ENCODE measurements around the gene ITGB2.
"Not testable (repeated sequence)": the region's sequence is repeated elsewhere in the genome, so short reads cannot be mapped to it uniquely, and the experiment has no call there.

The ITGB2 gene

DNA sequence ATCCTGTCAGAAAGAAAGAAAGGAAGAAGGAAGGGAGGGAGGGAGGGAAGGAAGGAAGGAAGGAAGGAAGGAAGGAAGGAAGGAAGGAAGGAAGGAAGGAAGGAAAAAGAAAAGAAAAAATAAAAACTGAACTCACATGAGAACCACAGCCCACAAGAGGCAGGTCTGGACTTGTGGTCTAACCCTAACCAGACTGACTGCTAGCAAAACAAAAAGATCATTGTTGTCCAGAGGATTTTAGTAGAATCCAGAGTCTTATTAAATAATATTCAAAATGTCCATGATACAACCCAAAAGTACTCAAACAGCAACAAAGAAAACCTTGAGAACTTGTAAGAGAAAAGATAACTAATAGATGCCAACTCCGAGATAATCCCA lies 4.7 kb upstream of the ITGB2 start:
- no peak for DNase-seq

DNA sequence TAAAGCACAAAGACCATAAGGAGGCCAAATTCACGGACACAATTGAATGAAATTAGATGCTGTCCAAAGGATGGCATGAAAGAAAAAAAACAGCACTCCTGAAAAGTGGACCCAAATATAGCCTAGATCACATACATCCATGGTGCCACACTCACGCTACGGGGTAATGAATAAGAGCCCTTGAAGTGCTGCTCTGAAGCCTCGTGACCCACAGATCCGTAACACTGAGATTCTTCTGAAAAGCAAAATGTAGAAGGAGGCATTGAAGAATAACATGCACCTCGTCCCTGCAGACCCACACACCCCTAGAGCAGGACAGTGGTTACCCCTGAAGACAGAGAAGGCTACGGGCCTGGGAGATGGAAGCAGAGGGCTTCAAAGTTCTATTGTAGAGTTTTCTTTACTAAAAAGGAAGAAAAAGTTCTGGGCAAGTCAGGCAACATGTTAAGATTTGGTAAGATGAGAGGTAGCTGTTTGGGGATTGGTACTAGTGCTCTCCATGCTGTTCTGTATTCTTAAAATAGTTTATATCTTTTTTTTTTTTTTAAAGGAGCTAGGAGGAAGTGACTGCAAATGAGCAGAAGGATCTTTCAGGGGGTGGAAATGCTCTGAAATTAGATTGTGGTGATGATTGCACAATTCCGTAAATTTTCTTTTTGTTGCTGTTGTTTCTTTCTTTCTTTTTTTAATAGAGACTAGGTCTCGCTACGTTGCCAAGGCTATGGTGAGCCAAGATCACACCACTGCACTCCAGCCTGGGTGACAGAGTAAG lies 4.1 kb upstream of the ITGB2 start:
- no peak for DNase-seq

DNA sequence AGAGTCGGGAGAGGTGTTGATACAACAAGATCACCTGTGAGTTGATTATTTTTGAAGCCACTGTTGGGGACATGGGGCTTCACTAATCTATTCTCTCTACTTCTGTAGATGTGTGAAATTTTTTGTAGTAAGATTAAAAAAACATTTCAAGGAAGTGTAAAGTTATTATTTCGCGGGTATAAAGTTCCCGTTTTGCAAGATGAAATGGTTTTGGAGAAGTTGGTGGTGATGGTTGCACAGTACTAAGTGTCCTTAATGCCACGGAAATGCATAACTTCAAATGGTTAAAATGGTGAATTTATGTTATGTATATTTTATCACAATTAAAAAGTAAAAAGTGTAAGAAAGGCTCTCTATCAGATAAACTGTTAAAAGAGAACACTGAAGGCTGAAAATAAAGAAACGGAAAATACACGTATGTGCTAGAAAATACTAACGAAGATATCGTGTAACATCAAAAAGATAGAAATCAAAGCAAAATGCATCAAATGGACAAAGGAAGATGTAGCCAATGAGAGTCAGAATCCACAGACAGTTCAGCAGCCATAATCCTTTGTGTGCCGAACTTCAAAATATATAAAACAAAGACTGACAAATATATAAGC lies 2.9 kb upstream of the ITGB2 start:
- no peak for DNase-seq

DNA sequence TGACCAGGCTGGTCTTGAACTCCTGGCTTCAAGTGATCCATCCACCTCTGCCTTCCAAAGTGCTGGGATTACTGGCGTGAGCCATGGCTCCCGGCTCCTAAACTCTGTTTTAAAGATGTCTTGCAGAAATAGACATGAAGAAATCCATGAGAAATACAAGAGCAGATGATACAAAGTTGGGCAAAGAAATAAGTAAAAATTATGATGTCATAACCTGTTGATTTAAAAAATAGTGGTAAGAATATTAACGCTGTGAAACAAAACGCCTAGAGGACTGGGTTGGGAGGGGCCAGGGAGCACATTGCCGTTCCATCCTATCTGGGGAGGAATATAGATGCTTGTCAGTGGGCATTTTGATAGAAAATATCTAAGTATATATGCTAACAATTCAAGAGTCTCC lies 1.2 kb upstream of the ITGB2 start:
- DNase-seq: no peak

DNA sequence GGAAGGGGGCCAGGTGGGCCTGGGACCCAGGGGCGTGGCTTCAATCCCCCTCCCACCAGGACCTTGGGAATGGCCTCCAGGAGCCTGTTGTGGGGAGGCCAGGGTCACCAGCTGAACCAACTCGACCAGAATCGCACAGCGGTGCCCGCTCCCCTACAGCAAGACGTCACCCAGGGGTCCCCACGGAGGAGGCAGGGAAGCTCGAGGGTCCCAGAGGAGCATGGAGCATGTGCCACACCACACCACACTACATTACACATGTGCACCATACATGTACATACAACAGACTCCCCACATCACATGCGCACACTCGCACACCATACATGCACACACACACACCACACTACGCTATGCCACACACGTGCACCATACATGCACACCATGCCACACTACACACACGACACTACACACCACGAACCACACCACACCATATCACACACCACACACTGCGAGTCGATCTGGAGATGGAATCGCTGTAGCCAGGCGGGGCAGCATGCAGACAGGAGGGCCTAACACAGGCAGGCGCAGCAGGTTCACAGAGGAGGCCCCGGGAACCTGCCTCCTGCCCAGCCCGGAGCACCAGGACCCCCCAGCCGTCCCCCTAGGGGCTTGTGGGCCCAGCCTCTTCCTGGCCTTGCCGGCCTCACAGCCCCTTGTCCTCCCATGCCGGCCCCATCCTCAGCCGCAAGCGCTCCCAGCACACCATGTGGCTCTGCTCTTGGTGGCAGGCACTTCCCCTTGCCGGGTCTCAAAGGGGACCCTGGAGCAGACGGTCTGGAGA lies 596 bp downstream of the ITGB2 start:
- no peak for DNase-seq

DNA sequence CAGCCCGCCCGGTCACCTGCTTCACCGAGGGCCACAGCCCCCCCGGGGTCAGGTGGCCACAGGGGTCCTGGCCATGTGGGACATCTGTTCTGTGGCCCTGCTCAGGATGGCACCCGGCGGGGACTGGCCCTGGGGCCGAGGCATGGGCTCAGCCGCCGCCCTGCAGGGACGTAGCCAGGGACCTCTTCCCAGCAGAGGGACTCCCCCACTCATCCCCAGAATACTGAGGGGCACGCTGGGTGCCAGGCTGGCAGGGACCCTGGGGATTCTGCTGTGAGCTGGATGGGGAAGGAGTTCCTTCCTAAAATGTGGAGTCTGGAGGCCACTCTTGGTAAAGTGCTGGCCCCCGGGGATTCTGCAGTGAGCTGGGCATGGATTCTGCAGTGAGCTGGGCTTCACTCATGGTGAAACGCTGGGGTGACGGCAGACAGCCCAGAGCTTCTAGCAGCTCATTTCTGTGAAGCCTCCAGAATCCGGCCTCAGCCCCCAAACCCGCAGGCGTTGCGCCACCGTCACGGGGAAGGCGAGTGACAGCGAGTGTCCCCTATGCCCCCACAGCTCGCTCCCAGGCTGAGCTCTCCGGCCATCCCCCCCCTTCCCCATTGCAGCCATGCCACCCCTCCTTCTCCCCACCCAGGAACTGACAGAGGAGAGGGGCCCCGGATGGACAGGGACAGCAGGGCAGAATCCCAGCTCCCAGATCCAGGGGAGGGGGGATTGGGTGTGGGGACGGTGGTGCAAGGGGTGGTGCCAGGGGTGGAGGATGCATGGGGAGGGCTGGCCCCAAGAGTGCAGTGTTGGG lies 1.4 kb downstream of the ITGB2 start:
- no peak for DNase-seq

DNA sequence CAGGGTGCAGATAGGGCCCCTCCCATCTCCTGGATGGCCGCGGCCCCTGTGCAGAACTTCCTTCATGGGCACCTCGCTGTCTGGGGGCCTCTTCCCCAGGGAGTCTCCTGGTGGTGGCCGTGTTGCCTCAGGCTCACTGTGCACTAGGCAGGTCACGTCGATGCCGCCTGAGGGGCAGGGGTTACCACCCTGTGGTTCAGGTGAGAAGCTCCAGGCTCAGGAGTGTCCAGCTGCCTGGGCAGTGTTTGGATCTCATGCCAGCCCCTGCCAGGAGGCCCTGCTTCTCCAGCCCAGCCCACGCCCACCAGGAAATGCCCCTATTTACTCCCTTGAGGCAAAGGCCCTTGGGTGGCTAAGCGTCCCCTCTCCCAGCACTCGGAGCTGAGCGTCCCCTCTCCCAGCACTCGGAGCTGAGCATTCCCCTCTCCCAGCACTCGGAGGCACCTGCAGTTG lies 2.1 kb downstream of the ITGB2 start:
- DNase-seq: no peak

DNA sequence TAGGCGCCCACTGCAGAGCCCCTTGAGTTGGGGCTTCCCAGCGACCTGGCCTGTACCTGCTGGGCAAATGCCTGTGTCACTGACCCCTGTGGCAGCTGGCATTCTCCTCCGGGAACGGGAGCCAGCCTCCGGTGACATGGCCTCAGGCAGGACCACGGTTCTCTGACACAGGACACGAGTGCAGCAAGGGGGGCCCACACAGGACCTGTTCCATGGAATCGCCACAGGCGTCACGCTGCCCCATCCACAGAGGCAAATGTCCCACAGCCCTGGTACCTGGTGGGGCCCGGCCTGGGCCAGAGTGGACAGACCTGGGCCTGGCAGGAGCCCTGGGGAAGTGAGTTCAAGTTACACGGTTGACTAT lies 2.6 kb downstream of the ITGB2 start:
- no peak for DNase-seq

DNA sequence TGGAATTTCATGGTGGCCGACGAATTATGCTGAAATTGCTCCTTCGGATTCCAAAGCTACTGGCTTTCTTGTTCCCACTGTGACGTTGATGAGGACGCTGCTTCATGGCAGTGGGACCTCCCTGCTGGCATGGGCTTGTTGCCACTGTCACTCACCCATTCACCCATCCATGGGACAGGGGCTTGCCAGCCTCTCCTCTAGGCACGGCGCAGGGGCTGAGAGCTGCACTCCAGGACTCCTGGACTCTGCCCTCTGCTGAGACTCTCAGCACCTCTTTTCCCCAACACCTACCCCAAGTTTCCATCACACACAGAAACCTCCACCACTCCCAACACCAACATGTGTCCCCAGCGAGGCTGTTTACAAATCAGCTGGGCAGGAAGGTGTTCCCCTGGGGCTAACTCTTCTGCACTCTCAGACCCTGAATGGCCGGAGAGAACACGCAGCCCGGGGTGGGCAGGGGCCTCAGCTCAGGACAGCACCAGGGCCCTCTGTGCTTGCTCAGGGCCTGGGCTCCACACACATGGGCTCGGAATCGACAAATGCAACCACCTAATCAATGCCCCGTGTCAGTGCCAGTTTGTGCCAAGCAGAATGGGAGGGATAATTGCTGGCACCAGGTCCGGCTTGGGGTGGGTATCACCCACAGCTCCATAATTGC lies 3.1 kb downstream of the ITGB2 start:
- no peak for DNase-seq

DNA sequence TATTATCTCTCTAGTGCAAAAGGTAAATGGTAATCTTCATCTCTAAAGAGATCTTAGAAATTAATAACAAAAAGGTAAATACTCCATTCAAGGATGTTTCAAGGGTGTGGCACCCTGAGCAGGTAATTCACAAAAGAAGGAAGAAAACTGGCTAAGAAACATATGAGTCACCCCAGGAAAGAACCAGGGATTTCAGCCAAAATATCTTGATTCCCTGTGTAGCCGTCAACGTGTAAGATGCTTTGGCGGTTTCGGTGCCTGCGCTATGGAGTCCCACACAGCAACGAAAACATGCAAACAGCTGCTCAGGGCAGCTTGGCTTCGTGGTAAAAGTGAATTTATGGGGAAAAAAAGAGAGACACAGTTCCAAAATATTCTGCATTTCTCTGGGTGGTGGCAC lies 3.7 kb downstream of the ITGB2 start:
- no peak for DNase-seq

DNA sequence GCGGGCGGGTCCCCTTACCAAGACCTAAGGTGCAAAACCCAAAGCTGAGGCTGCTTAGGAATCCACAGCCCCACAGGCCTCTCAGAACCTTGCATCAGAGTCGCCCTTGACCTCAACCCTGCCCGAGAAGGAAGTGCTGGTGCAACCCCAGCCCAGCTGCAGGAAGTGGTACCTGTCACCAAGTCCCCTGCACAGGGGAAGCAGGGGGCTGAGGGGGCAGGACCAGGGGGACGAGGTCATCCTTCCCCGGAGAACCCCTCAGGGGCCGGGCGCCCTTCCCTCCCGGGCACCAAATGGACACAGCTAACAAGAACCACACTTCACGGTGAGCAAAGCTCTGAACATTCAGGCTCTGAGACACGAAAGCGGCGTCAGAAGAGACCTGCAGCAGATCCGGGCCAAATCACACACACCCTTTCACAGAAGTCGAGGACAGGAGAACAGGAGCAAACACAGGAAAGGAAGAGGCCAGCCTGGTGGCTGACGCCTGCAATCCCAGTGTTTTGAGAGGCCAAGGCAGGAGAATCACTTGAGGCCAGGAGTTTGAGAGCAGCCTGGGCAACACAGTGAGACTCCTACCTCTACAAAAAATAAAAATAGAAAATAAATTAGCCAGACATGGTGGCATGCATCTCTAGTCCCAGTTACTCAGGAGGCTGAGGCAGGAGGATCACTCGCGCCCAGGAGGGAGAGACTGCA lies 6.4 kb downstream of the ITGB2 start:
- no peak for DNase-seq

DNA sequence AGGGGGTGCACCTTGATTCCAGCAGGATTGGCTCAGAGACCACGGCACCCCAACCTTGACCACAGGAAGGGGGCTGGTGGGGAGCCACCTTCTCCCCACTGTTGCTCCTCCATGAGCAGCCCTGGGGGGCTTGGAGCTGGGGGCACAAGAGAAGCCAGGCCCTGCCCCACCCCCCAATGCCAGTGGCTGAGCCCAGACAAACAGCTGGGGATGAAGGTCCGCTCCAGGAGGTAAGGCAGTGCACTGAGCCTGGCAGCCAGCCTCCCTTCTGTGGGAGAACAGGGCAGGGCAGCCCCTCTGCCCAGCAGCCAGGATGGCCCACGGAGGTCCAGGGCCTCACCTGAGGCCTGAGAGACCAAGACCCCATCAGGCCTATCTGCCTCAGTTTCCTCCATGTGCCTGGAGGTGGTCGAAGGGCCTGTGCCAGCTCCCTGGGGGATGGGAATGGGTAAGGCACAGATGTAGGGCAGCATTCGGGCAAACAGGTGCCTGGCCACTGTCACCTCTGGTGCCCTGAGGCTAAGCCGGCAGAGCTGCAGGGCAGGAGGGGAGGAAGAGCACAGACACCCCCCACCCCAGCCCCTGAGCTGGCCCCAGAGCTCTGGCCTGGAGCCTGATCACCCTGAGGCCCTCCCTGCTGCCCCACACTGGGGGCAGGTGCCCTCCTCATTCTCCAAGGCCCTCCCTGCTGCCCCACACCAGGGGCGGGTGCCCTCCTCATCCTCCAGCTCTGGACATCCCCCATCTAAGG lies 7.1 kb downstream of the ITGB2 start:
- no peak for DNase-seq

DNA sequence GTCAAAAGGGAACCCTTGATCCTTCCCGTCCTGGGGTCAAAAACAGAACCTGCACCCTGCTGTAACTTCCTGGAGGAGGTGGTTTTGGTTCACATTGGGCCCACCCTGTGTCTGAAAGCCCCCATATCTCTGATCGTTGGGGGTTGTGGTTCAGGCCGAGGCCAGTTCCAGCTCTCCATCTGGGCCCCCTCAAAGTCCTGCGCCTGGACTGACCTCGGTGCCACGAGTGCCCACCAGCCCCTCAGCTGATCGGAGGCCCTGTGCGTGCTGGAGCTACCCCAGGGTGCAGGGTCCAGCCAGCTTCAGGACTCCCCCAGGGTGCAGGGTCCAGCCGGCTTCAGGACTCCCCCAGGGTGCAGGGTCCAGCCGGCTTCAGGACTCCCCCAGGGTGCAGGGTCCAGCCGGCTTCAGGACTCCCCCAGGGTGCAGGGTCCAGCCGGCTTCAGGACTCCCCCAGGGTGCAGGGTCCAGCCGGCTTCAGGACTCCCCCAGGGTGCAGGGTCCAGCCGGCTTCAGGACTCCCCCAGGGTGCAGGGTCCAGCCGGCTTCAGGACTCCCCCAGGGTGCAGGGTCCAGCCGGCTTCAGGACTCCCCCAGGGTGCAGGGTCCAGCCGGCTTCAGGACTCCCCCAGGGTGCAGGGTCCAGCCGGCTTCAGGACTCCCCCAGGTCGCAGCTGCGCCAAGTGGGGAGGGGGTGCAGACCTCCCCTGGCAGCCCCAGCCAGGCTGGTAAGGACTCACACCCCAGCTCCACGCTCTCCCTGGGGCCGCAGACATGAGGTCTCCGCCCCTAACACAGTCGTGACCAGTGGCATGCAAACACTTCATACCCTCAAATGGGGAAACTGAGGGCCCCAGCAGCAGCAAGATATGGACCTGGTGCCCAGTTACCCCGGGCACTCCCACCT lies 7.9 kb downstream of the ITGB2 start:
- not testable (repeated sequence) for DNase-seq

DNA sequence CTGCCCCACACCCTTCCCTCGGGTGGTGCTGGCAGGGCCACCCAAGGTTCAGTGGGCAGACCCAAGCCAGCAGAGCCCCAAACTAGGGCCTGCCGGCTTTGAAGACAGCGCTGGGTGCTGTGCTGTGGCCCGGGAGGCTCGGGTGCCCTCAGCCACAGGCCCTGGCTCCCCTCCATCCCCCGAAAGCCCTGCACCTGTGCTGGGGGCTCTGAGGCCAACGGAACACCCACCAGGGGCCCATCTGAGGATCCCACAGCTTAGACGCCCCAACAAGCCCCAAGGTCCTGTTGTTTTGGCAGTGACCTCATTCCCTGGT lies 8.6 kb downstream of the ITGB2 start:
- no peak for DNase-seq

DNA sequence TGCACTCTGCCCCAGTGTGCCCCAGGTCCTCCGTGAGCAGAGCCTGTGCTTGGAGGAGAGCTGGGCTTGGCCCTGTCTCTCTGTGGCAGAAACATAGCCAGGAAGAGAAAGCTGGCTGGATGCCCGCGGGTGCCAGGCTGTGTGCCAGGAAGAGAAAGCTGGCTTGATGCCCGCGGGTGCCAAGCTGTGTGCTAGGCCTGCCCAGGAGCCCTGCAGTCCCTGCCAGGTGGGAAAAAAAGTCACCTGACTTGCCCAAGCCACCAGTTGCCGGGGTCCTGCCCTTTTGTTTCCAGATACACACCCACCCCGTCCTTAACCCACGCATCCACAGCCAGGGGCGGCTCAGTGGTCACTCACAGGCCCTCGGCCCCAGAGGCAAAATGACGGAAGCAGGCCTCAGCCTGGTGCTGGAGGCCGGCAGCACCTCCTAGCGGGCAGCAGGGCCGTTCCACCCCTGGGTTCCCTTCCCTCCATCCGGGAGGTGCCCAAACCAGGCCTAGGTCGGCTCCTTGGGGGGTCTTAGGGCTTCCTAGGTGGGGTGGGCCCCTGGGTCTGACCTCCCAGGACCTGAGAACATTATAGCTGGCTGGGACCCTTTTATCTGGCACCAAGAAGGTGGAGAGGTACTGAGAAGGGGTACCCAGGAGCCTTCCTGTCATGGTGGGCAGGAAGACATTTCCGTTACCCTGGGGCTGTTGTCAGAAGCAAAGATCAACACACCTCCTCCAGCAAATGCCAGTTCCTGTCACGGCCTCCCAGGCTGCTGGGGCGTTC lies 9.1 kb downstream of the ITGB2 start:
- DNase-seq: no peak

DNA sequence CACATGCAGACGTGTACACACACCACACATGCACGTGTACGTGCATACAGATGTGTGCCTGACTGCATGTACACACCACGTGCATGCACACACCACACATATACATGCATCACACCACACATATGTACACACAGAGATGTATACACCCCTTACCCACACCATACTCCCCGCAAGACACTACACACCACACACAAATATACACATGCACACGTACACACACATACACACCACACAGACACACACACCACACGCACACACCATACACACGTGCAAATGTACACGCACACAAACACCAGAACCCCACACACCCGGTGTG lies 9.7 kb downstream of the ITGB2 start:
- DNase-seq: no peak

DNA sequence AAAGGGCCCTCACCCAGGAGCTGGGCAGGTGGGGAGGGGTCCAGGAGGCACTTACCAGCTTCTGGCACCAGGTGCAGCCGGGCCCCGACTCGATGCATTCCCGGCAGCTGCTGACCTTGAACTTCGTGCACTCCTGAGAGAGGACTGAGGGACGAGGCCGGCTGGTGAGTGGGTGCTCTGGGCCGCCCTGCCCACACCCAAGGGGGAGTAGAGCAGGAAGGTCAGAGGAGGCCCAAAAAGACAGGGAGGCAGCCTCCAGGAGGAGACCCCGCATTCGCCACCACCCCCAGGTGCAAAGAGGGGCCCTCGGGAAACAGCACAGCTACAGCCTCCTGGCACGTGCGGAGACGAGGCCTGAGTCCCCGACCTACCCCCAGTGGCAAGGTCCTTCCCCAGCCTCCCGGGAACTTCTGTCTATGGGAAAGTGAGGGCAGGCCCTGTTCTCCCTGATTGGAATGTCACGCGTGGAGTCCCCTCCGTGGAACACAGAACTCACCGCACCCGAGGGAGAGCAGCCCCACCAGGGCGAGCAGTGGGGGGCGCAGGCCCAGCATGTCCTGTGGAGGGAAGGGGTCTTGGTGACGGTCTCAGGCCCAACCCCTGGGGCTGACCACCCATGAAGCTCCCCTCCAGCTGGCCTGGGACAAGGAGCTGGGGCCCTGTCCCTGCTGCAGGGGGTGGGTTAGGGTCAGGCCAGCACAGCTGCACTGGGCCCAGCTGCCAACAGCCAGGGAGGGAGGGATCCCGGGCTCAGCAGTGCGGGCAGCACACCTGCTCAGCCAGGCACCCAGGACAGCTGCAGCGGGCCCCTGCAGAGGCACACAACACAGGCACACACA lies 10.3 kb downstream of the ITGB2 start:
- DNase-seq: no peak

DNA sequence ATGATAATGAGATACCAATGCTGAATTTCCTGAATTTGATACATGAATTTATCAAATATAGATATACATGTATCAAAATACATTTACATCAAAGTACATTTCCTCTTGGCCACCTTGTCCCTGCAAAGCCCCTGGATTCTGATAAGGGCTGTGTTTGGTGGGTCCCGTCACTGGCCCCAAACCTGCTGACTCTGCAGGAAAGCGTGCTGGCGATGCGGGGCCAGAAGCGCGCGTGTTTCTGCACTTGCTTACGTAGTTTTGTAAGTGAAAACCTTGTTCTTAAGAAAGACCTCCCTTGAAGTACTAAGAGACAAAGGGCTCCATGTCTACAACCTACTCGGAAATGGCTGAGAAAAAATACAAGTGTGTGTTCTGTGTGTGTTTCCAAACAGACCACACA lies 11.0 kb downstream of the ITGB2 start:
- DNase-seq: no peak

DNA sequence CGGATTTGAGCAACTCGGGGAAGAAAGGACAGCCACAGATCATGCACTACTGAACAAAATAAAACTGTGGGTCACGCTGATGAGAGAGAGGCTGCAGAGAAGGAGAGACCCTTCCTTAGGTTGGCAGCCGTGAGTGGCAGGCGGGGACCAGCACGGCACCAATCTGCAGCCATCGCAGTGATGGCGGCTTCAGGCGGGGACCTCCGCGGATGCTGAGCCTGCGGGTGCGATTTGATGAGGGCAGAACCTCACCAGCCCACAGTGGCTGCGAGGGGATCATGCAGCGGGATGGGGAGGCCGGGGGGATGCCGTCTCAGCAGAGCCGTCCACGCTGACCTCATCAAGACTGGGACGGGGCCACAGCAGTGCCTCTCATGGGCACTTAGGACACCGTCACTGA lies 11.8 kb downstream of the ITGB2 start:
- no peak for DNase-seq

All from T1000 (cell line).